HG02798 (cell line): ENCODE results near the gene XPO6.

Source experiments
- ATAC-seq: cut with Tn5 transposase; IDR thresholded peaks from one replicate; pipeline ENCODE4 v1.9.1; 2021; ENCODE audit warnings: mild to moderate bottlenecking; ENCODE audit not compliant: unreplicated experiment, poor library complexity

The XPO6 gene

GRCh38 chr16:28069971-28070794, 141.6 kb downstream of the XPO6 start:
- peak; percentile 7 for ATAC-seq

- ATAC-seq: no peak
These were observed 142.8 kb downstream of the XPO6 start for GRCh38 chr16:28068976-28069375.

- ATAC-seq: no peak
These were observed 144.0 kb downstream of the XPO6 start for GRCh38 chr16:28067604-28068379.

- no peak for ATAC-seq
These were observed 147.0 kb downstream of the XPO6 start for GRCh38 chr16:28064706-28065249.

- ATAC-seq: no peak
These were observed 147.6 kb downstream of the XPO6 start for GRCh38 chr16:28064150-28064549.

- no peak for ATAC-seq
These were observed 148.1 kb downstream of the XPO6 start, which contains the start of gene GSG1L for GRCh38 chr16:28063591-28064061. GSG1L (minus strand) TSS chr16:28063714; CDS start chr16:28063424, 290 bp downstream.

GRCh38 chr16:28062847-28063521, 148.8 kb downstream of the XPO6 start:
- no peak for ATAC-seq

GRCh38 chr16:28062261-28062846, 149.4 kb downstream of the XPO6 start:
- ATAC-seq: no peak

- no peak for ATAC-seq
These were observed 150.2 kb downstream of the XPO6 start for GRCh38 chr16:28061352-28062101.

- no peak for ATAC-seq
These were observed 151.8 kb downstream of the XPO6 start for GRCh38 chr16:28059841-28060575.

- ATAC-seq: no peak
These were observed 152.8 kb downstream of the XPO6 start for GRCh38 chr16:28058839-28059589.

GRCh38 chr16:28057949-28058348, 153.8 kb downstream of the XPO6 start:
- ATAC-seq: no peak

GRCh38 chr16:28053461-28053860, 158.3 kb downstream of the XPO6 start:
- no peak for ATAC-seq

- no peak for ATAC-seq
These were observed 159.3 kb downstream of the XPO6 start for GRCh38 chr16:28052274-28053128.

GRCh38 chr16:28051486-28051885, 160.3 kb downstream of the XPO6 start:
- ATAC-seq: no peak
